B cell (primary cell): ENCODE measurements around the gene SESTD1.

Source experiments
- CTCF ChIP-seq: fragments of 200-600 bp; IDR thresholded peaks from one replicate; pipeline ENCODE4 v1.8.0; 2022; ENCODE audit warnings: antibody characterized with exemption, mild to moderate bottlenecking
- EZH2 ChIP-seq: IDR thresholded peaks from 2 replicates; pipeline ENCODE4 v1.6.1; 2012; ENCODE audit warnings: borderline replicate concordance, low read depth, mild to moderate bottlenecking, moderate library complexity, low read length; ENCODE audit not compliant: insufficient read depth, poor library complexity, severe bottlenecking

GRCh38 chr2:179264368-179265081 is at the start of gene SESTD1:
- TF ChIP-seq CTCF (no peak), EZH2 (no peak)
